Measurements from ENCODE around the gene CDKN1C.

DNA sequence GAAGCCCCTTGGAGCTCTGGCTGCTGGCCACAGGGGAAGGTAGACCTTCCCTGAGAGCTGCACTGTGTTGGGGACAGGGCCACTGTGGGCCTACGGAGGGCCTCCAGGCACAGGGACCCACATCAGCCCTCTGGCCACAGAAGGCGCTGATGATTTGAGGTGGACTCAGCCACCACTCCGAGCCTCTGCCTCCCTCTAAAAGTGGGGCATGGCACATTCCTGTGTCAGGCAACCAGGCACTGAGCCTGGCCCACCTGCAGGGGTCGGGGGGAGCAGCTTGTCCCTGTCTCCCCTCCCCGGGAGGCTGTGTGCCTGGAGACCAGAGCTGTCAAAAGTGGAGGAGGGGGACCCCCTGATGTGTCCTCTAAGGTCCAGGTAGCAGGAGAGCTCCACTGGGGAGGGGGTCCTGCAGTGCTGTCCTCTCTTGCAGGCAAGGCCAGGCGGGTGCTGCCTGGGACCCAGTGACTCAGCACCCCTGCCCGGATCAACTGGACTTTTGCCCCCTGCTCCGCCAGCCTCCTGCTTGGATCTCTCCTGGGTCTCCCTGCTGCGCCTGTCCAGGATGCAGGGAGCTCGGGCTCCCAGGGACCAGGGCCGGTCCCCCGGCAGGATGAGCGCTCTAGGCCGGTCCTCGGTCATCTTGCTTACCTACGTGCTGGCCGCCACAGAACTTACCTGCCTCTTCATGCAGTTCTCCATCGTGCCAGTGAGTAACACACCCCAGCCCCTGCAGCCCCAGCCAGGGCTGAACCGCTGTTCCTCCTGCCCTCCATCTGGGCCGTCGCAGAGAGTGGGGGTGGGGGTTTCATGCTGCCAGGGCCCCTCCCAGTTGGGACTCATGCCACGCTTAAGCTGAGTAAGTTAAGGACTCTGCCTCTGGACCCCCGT, 17.5 kb upstream of the CDKN1C start:
- TF ChIP-seq, protein P1, sequence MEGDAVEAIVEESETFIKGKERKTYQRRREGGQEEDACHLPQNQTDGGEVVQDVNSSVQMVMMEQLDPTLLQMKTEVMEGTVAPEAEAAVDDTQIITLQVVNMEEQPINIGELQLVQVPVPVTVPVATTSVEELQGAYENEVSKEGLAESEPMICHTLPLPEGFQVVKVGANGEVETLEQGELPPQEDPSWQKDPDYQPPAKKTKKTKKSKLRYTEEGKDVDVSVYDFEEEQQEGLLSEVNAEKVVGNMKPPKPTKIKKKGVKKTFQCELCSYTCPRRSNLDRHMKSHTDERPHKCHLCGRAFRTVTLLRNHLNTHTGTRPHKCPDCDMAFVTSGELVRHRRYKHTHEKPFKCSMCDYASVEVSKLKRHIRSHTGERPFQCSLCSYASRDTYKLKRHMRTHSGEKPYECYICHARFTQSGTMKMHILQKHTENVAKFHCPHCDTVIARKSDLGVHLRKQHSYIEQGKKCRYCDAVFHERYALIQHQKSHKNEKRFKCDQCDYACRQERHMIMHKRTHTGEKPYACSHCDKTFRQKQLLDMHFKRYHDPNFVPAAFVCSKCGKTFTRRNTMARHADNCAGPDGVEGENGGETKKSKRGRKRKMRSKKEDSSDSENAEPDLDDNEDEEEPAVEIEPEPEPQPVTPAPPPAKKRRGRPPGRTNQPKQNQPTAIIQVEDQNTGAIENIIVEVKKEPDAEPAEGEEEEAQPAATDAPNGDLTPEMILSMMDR (IDR thresholded peaks at IDR 0.05; ENCODE audit: poor library complexity, severe bottlenecking): no peak
- no peak for TF ChIP-seq TAF1 (IDR thresholded peaks at IDR 0.05; ENCODE audit: low read depth)

Data from neural cell (in vitro differentiated cells).